ENCODE data around the gene AQP2. TPM values are rescaled to one million over a fixed set of nuclear protein-coding genes. Genes with fewer than 3 reads are reported as not detected.
A peak's percentile ranks its signal among the peaks of the same experiment; 100 is the strongest.
"Not testable (repeated sequence)": the region's sequence is repeated elsewhere in the genome, so short reads cannot be mapped to it uniquely, and the experiment has no call there.

Gene AQP2
- total RNA-seq, 1 donor from 2014 or later: not detected

DNA sequence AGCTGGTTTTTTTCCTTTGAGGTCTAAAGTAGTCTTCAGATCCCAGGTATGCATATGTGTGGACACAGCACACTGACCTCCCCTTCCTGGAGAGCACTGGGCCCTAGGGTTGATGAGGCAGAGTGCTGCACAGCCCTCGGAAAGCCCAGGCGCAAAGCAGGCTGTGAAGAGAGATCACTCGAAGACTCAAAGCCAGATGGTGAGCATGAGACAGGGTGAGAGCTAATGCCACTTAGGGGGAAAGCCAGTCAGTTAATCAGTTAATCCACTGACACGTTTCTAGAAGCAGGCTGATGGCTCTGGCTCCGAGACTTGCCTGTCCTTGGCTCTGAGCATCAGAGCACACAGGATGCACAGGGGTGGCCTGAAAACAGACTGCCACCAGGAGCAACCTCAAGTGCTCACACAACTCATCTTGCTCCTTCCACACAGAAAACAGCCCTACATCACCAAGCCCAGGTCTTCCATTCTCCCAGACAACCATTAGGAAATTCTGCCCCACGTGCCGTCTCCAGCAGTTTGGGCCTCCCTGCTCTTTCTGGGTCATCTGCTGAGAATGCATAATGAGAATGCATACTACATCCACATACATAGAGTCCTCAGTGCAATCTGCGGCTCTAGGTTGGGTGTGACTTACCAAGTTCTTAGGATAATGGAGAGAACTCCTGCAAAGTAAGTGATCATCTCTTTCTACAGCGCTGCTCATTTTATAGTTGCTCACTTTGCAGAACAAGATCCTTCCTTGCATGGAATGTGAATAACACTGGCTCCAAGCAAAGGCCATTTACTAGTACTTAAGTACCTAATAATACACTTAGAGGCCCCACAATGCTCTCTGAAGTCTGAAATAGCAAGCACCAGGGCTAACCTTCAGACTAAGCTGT is 34.2 kb downstream of the AQP2 start:
- no peaks in the 10 kb centered on the region for H3K27me3 ChIP-seq (ENCODE audit: control insufficient read depth, insufficient read depth, low read length)
- no peaks in the 10 kb centered on the region for H3K36me3 ChIP-seq (ENCODE audit: control insufficient read depth, insufficient read depth, low read length)
- FAIRE-seq (peak; percentile 40), DNase-seq (ENCODE audit: low read depth) (no peak)
- H3K4me3 ChIP-seq (ENCODE audit: low read depth, low read length): no peak overlapping the region
- TF ChIP-seq, protein P1, sequence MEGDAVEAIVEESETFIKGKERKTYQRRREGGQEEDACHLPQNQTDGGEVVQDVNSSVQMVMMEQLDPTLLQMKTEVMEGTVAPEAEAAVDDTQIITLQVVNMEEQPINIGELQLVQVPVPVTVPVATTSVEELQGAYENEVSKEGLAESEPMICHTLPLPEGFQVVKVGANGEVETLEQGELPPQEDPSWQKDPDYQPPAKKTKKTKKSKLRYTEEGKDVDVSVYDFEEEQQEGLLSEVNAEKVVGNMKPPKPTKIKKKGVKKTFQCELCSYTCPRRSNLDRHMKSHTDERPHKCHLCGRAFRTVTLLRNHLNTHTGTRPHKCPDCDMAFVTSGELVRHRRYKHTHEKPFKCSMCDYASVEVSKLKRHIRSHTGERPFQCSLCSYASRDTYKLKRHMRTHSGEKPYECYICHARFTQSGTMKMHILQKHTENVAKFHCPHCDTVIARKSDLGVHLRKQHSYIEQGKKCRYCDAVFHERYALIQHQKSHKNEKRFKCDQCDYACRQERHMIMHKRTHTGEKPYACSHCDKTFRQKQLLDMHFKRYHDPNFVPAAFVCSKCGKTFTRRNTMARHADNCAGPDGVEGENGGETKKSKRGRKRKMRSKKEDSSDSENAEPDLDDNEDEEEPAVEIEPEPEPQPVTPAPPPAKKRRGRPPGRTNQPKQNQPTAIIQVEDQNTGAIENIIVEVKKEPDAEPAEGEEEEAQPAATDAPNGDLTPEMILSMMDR (IDR thresholded peaks at IDR 0.05; ENCODE audit: insufficient read depth, low read length, severe bottlenecking): no peak

DNA sequence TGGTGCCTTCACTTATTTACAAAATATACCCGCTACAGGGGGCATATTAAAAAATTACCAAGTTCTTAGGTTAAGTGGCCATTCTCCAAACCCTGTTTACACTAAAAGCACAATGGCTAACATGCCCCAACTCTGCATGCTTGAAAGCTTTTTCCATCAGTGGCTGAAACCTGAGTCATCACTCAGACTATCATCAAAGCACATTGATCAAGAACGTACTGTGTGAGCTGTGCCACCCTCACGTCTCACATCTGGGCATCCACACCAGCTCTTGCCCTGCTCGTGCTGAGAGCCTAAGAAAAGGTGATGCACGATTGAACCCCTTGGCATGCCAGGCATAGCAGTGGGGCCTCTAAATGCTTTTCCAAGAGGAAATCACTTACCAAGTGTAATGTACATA is 35.4 kb downstream of the AQP2 start:
- H3K4me3 ChIP-seq (ENCODE audit: low read depth, low read length): no peak overlapping the region
- FAIRE-seq (no peak), DNase-seq (ENCODE audit: low read depth) (peak; percentile 28)
- H3K27me3 ChIP-seq (ENCODE audit: control insufficient read depth, insufficient read depth, low read length): no peaks in the 10 kb centered on the region
- TF ChIP-seq, protein P1 (IDR thresholded peaks at IDR 0.05; ENCODE audit: insufficient read depth, low read length, severe bottlenecking): no peak
- no peaks in the 10 kb centered on the region for H3K36me3 ChIP-seq (ENCODE audit: control insufficient read depth, insufficient read depth, low read length)

DNA sequence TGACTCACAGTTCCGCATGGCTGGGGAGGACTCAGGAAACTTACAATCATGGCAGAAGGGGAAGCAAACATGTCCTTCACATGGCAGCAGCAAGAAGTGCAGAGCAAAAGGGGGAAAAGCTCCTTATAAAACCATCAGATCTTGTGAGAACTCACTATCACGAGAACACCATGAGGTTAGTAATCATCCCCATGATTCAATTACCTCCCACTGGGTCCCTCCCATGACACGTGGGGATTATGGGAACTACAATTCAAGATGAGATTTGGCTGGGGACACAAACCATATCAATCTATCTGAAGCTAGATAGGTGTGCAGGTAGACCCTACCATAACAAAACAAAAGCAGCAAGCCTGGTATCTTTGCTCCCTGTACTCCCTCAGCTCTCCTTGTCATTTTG is 35.9 kb downstream of the AQP2 start:
- not testable (repeated sequence) for DNase-seq (ENCODE audit: low read depth); H3K27me3 ChIP-seq (ENCODE audit: control insufficient read depth, insufficient read depth, low read length); FAIRE-seq; H3K36me3 ChIP-seq (ENCODE audit: control insufficient read depth, insufficient read depth, low read length); H3K4me3 ChIP-seq (ENCODE audit: low read depth, low read length)

DNA sequence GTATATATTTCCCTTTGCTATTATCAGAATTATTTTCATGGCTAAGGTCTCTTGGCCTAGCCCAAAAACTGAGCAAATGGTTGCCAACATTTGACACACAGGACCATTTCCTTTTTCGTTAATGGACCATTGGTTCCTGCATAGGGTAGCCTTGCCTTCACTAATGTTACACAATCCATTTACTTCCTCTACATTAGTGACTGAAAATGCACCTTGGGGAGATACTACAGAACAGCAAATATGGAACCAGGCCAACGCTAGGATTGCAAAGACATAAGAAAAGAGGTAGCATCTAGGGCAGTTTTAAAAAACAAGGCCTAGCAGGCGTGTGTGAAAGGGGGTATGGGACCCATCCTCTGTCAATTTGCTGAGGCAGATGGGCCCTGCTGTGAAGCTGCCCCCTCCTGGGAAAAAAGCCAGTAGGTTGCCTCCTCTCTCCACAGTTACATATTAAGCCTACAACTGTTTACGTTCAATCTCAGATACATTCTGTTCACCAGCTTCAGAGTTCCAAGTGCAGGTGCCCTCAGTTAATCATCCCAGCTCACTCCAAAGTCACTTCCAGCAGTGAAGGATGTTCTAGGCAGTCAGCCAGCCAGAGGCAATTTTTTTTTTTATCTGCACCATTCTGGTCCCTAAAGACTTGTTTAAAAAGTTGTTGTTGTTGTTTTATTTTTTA is 37.2 kb downstream of the AQP2 start:
- no peak for FAIRE-seq
- TF ChIP-seq, protein P1 (IDR thresholded peaks at IDR 0.05; ENCODE audit: insufficient read depth, low read length, severe bottlenecking): no peak
- Histone ChIP-seq H3K4me3 (ENCODE audit: low read depth, low read length) (no peak overlapping the region), H3K36me3 (ENCODE audit: control insufficient read depth, insufficient read depth, low read length) (no peaks in the 10 kb centered on the region), H3K27me3 (ENCODE audit: control insufficient read depth, insufficient read depth, low read length) (no peaks in the 10 kb centered on the region)
- no peak for DNase-seq (ENCODE audit: low read depth)

DNA sequence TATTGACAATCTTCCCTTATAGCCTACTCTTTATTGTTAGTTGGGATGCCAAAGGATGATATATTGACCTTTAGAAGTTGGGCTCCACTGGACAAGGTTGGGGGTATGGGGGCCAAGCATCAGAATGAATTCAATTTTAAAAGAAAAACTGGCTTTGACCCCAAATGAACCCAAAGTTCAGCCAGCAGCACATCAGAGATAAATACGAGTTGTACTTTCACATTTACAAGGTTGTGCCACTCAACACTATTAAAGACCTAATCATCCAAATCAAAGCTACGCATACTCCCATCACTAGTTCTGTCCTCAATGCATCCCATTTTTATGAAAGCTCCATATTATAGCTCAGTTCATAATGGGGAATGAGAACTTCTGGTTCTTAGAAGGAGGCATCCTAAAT is 38.9 kb downstream of the AQP2 start:
- FAIRE-seq: not testable (repeated sequence)

GRCh38 chr12:49990273-49990672 is 39.7 kb downstream of the AQP2 start:
- H3K27me3 ChIP-seq (ENCODE audit: control insufficient read depth, insufficient read depth, low read length): no peaks in the 10 kb centered on the region
- H3K4me3 ChIP-seq (ENCODE audit: low read depth, low read length): no peak overlapping the region
- TF ChIP-seq, protein P1 (IDR thresholded peaks at IDR 0.05; ENCODE audit: insufficient read depth, low read length, severe bottlenecking): no peak
- H3K36me3 ChIP-seq (ENCODE audit: control insufficient read depth, insufficient read depth, low read length): no peaks in the 10 kb centered on the region
- DNase-seq (ENCODE audit: low read depth) (peak; percentile 71), FAIRE-seq (no peak)

More for the DNA sequence above, 38.9 kb downstream of the AQP2 start:
- H3K27me3 ChIP-seq (ENCODE audit: control insufficient read depth, insufficient read depth, low read length); DNase-seq (ENCODE audit: low read depth); H3K4me3 ChIP-seq (ENCODE audit: low read depth, low read length); H3K36me3 ChIP-seq (ENCODE audit: control insufficient read depth, insufficient read depth, low read length): not testable (repeated sequence)

Data from bronchial epithelial cell (primary cell).